A549 (cell line): ENCODE results near the gene ZFYVE27.

Source experiments
- BHLHE40 ChIP-seq: IDR thresholded peaks from 2 replicates; pipeline ENCODE4 v1.6.1; 2012; ENCODE audit warnings: low read depth, low read length, inconsistent platforms
- EP300 ChIP-seq, 2 experiments: fragments of >200 bp; sonication (Bioruptor Twin); formaldehyde crosslinking; IDR thresholded peaks; 2 replicates in 1 of 2; 3 replicates in 1 of 2; pipeline ENCODE4 v1.6.1; 2016 to 2017
- POLR2A ChIP-seq: IDR thresholded peaks from 2 replicates; pipeline ENCODE4 v1.6.1; 2012; ENCODE audit warnings: mild to moderate bottlenecking, low read length
- RAD21 ChIP-seq, 2 experiments: fragments of >200 bp in 1 of 2; sonication (Bioruptor Twin) in 1 of 2; formaldehyde crosslinking in 1 of 2; IDR thresholded peaks in 1 of 2; conservative IDR thresholded peaks in 1 of 2; 2 replicates in 1 of 2; 3 replicates in 1 of 2; pipeline ENCODE4 v1.6.1; 2012 to 2018; ENCODE audit warnings: inconsistent platforms in 1 of 2
- SMC3 ChIP-seq: fragments of >200 bp; sonication (Bioruptor Twin); formaldehyde crosslinking; IDR thresholded peaks from 3 replicates; pipeline ENCODE4 v1.6.1; 2018; ENCODE audit warnings: inconsistent platforms
- TF ChIP-seq, protein P1 (sequence below): fragments of >200 bp; sonication (Bioruptor Twin); formaldehyde crosslinking; IDR thresholded peaks from 3 replicates; pipeline ENCODE4 v1.5.1; 2016
- TF ChIP-seq, protein P2 (sequence below): fragments of 450-650 bp; IDR thresholded peaks from 2 replicates; pipeline ENCODE4 v1.6.1; 2014; ENCODE audit warnings: antibody characterized with exemption

DNA sequence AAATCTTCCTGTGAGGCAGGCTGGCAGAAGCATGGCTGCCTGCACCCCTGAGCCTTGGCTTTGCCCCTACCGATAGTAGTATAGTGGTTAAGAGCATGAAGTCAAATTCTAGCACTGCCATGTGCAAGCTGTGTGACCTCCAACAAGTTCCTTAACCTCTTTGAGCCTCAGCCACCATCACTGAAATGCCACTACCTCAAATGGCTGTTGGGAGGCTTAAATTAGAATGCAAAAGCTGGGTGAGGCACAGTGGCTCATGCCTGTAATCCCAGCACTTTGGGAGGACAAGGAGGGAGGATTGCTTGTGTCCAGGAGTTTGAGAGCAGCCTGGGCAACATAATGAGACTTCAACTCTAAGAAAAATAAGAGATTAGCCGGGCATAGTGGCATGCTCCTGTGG is 26.5 kb downstream of the ZFYVE27 start:
- TF ChIP-seq, protein P1, sequence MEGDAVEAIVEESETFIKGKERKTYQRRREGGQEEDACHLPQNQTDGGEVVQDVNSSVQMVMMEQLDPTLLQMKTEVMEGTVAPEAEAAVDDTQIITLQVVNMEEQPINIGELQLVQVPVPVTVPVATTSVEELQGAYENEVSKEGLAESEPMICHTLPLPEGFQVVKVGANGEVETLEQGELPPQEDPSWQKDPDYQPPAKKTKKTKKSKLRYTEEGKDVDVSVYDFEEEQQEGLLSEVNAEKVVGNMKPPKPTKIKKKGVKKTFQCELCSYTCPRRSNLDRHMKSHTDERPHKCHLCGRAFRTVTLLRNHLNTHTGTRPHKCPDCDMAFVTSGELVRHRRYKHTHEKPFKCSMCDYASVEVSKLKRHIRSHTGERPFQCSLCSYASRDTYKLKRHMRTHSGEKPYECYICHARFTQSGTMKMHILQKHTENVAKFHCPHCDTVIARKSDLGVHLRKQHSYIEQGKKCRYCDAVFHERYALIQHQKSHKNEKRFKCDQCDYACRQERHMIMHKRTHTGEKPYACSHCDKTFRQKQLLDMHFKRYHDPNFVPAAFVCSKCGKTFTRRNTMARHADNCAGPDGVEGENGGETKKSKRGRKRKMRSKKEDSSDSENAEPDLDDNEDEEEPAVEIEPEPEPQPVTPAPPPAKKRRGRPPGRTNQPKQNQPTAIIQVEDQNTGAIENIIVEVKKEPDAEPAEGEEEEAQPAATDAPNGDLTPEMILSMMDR, result no peak
- TF ChIP-seq EP300 (IDR thresholded peaks at IDR 0.05), result no peak
- TF ChIP-seq BHLHE40, result no peak
- TF ChIP-seq RAD21 (conservative IDR thresholded peaks at IDR 0.05 in 1 of 2, IDR thresholded peaks at IDR 0.05 in 1 of 2), result no peak
- no peak for TF ChIP-seq POLR2A
- TF ChIP-seq SMC3, result no peak
- TF ChIP-seq, protein P2, sequence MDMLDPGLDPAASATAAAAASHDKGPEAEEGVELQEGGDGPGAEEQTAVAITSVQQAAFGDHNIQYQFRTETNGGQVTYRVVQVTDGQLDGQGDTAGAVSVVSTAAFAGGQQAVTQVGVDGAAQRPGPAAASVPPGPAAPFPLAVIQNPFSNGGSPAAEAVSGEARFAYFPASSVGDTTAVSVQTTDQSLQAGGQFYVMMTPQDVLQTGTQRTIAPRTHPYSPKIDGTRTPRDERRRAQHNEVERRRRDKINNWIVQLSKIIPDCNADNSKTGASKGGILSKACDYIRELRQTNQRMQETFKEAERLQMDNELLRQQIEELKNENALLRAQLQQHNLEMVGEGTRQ, result no peak
